B cell (primary cell): ENCODE measurements around the gene UBD. TPM values are rescaled to one million over a fixed set of nuclear protein-coding genes. Genes with fewer than 3 reads are reported as not detected.

Experiments used
- ATAC-seq: fragments of 200-7000 bp; cut with Tn5 transposase; one replicate; pipeline ENCODE4 v1.10.0; 2021; ENCODE audit warnings: low read depth, mild to moderate bottlenecking, moderate number of reproducible peaks, moderate library complexity
- CTCF ChIA-PET: fragments of 350-600 bp; sonication (Branson Sonifier 250); formaldehyde crosslinking; loops from one replicate; lab custom pipeline; 2021; ENCODE audit warnings: antibody characterized with exemption, inconsistent platforms; lab: Charles Lee
- POLR2A ChIA-PET: fragments of 350-600 bp; sonication (Branson Sonifier 250); formaldehyde crosslinking; loops from one replicate; lab custom pipeline; 2021; ENCODE audit warnings: antibody characterized with exemption; lab: Charles Lee
- DNase-seq: peaks from one replicate; pipeline ENCODE4 v3.0.0; 2013
- H2AFZ ChIP-seq: 2 replicates; pipeline ENCODE4 v1.6.1; 2012; ENCODE audit warnings: mild to moderate bottlenecking, low read depth, low read length; ENCODE audit not compliant: insufficient read depth, poor library complexity, severe bottlenecking
- H3K27ac ChIP-seq, 2 donors: 1 replicate in 1 of 2; 2 replicates in 1 of 2; pipeline ENCODE4 v1.5.1; 2012 to 2013; ENCODE audit warnings: low read length in 2 of 2, mild to moderate bottlenecking in 2 of 2, moderate library complexity in 1 of 2
- H3K27me3 ChIP-seq, 4 experiments: fragments of 200-600 bp in 1 of 4; sonication (generic) in 1 of 4; replicated peaks in 1 of 4; 1 replicate in 2 of 4; 2 replicates in 2 of 4; pipeline versions ENCODE4 v1.6.1 to v1.7.0; 2013 to 2016; ENCODE audit warnings: low read length in 3 of 4, mild to moderate bottlenecking in 2 of 4, mixed read lengths in 1 of 4, moderate library complexity in 1 of 4; ENCODE audit not compliant: insufficient read depth in 4 of 4, control insufficient read depth in 3 of 4; ENCODE audit errors: control extremely low read depth in 1 of 4
- H3K36me3 ChIP-seq, 2 experiments: replicated peaks in 1 of 2; 1 replicate in 1 of 2; 2 replicates in 1 of 2; pipeline versions ENCODE4 v1.6.1 to v1.7.1; 2013; ENCODE audit warnings: low read length in 1 of 2; ENCODE audit not compliant: insufficient read depth in 2 of 2, control insufficient read depth in 1 of 2; ENCODE audit errors: control extremely low read depth in 1 of 2, extremely low read depth in 1 of 2
- H3K4me1 ChIP-seq, 2 donors: fragments of 200-600 bp in 1 of 2; sonication (generic) in 1 of 2; 1 replicate in 1 of 2; 2 replicates in 1 of 2; pipeline versions ENCODE4 v1.5.1 to v1.6.1; 2013 to 2017; ENCODE audit warnings: low read length in 2 of 2; ENCODE audit not compliant: control insufficient read depth in 2 of 2, insufficient read depth in 2 of 2
- H3K4me2 ChIP-seq: replicated peaks from 2 replicates; pipeline ENCODE3; 2012; ENCODE audit warnings: mild to moderate bottlenecking, low read depth, low read length; ENCODE audit not compliant: poor library complexity, severe bottlenecking
- H3K4me3 ChIP-seq, 5 experiments: fragments of 200-600 bp in 1 of 5; sonication (generic) in 1 of 5; 1 replicate in 3 of 5; 2 replicates in 2 of 5; pipeline versions ENCODE4 v1.5.1 to v1.7.0; 2011 to 2016; ENCODE audit warnings: low read length in 4 of 5, mild to moderate bottlenecking in 4 of 5, low read depth in 2 of 5, control low read depth in 1 of 5, moderate library complexity in 1 of 5; ENCODE audit not compliant: insufficient read depth in 1 of 5; ENCODE audit errors: control extremely low read depth in 1 of 5, extremely low read depth in 1 of 5
- H3K79me2 ChIP-seq: fragments of 200-600 bp; sonication (generic); one replicate; pipeline ENCODE4 v1.6.0; 2016; ENCODE audit warnings: low read length; ENCODE audit not compliant: control insufficient read depth, insufficient read depth
- H3K9ac ChIP-seq: fragments of 200-600 bp; sonication (generic); 2 replicates; pipeline ENCODE4 v1.6.1; 2017; ENCODE audit warnings: mild to moderate bottlenecking, low read length, moderate library complexity
- H3K9me3 ChIP-seq, 3 donors: one replicate each; pipeline versions ENCODE4 v1.6.1 to v1.7.1; 2013; ENCODE audit warnings: low read length in 2 of 3; ENCODE audit not compliant: control insufficient read depth in 2 of 3, insufficient read depth in 1 of 3; ENCODE audit errors: control extremely low read depth in 1 of 3
- H4K20me1 ChIP-seq: 2 replicates; pipeline ENCODE4 v1.6.0; 2012; ENCODE audit warnings: mild to moderate bottlenecking, low read length; ENCODE audit not compliant: insufficient read depth, control insufficient read depth, poor library complexity, severe bottlenecking
- H3K27ac Mint-ChIP-seq: one replicate; pipeline ENCODE4 v1.8.0; 2021; ENCODE audit warnings: mixed read lengths
- H3K27me3 Mint-ChIP-seq: one replicate; pipeline ENCODE4 v1.8.0; 2021; ENCODE audit warnings: mixed read lengths
- H3K4me1 Mint-ChIP-seq: one replicate; pipeline ENCODE4 v1.8.0; 2021; ENCODE audit warnings: mixed read lengths
- H3K4me3 Mint-ChIP-seq: one replicate; pipeline ENCODE4 v1.8.0; 2021; ENCODE audit warnings: mixed read lengths
- H3K9me3 Mint-ChIP-seq: one replicate; pipeline ENCODE4 v1.8.0; 2022; ENCODE audit warnings: mixed read lengths; ENCODE audit not compliant: insufficient read depth
- CTCF ChIP-seq: fragments of 200-600 bp; IDR thresholded peaks from one replicate; pipeline ENCODE4 v1.8.0; 2022; ENCODE audit warnings: antibody characterized with exemption, mild to moderate bottlenecking
- EZH2 ChIP-seq: IDR thresholded peaks from 2 replicates; pipeline ENCODE4 v1.6.1; 2012; ENCODE audit warnings: borderline replicate concordance, low read depth, mild to moderate bottlenecking, moderate library complexity, low read length; ENCODE audit not compliant: insufficient read depth, poor library complexity, severe bottlenecking
- WGBS: methylation state at CpG from one replicate; pipeline ENCODE4 v1.1.5; 2013; ENCODE audit warnings: missing lambda C conversion rate; ENCODE audit not compliant: insufficient coverage; 5-methylcytosine and 5-hydroxymethylcytosine counted together
- intact Hi-C: fragments of 100-400 bp; cut with micrococcal nuclease; formaldehyde crosslinking; loops from one replicate; pipeline ENCODE4 v1.10.0; 2022
- polyA plus RNA-seq: library from polyadenylated mRNA; depleted of rRNA; stranded (reverse); fragments of >200 nt; gene quantifications from 2 replicates; pipeline ENCODE4 v1.2.3, GENCODE V29; 2012
- total RNA-seq, 2 donors: library from RNA; stranded (reverse); fragments of 120-200 nt in 1 of 2; gene quantifications; 1 replicate in 1 of 2; 2 replicates in 1 of 2; pipeline versions ENCODE4 v1.2.3 to v1.2.4, GENCODE V29; 2013 to 2022

Gene UBD
- total and polyA plus RNA-seq, 2 donors (not counting 1 experiment from before 2014, with no cell fraction given), result not detected

- H3K27ac ChIP-seq, result no peak overlapping the region
- H3K9ac ChIP-seq, result no peak overlapping the region
- no peak overlapping the region for H3K4me3 ChIP-seq
- Mint-ChIP-seq H3K4me3 (no peak overlapping the region), H3K4me1 (peaks cover 17% of the 10 kb centered on the region), H3K27me3 (peaks cover 52% of the 10 kb centered on the region), H3K27ac (no peak overlapping the region), H3K9me3 (no peaks in the 10 kb centered on the region)
- H3K36me3 ChIP-seq, result no peaks in the 10 kb centered on the region
- no peak overlapping the region for H2AFZ ChIP-seq
- TF ChIP-seq CTCF, result no peak
- no peak for TF ChIP-seq EZH2
- CTCF ChIA-PET, result no interaction called here
- H3K27me3 ChIP-seq, result peaks cover 0 to 36% (median 23%) of the 10 kb centered on the region in 4 experiments
- H3K4me1 ChIP-seq, result peaks cover 15 to 20% of the 10 kb centered on the region in 2 donors
- DNase-seq (no peak), ATAC-seq (no peak)
- no peak overlapping the region for H3K4me2 ChIP-seq
- H3K79me2 ChIP-seq, result no peaks in the 10 kb centered on the region
- POLR2A ChIA-PET, result no interaction called here
- H3K9me3 ChIP-seq, result peaks cover 0 to 7% (median 0%) of the 10 kb centered on the region in 3 donors
- intact Hi-C loops, result no loop called here
- H4K20me1 ChIP-seq, result no peaks in the 10 kb centered on the region
Observed at GRCh38 chr6:29557320-29557719, 2.2 kb downstream of the UBD start.

- 86% methylated on average over 5 of the region's 5 CpGs for WGBS
- ChIA-PET CTCF (no interaction called here), POLR2A (no interaction called here)
- H3K79me2 ChIP-seq, result no peaks in the 10 kb centered on the region
- no peak overlapping the region for H3K27ac Mint-ChIP-seq
- no peak for ATAC-seq
- H3K9me3 Mint-ChIP-seq, result no peaks in the 10 kb centered on the region
- no peak overlapping the region for H3K4me3 ChIP-seq
- no peak overlapping the region for H3K9ac ChIP-seq
- peaks cover 0 to 7% (median 0%) of the 10 kb centered on the region in 3 donors for H3K9me3 ChIP-seq
- no peak overlapping the region for H3K4me3 Mint-ChIP-seq
- no peak for DNase-seq
- H3K36me3 ChIP-seq, result no peaks in the 10 kb centered on the region
- peaks cover 15 to 20% of the 10 kb centered on the region in 2 donors for H3K4me1 ChIP-seq
- peaks cover 39% of the 10 kb centered on the region for H3K27me3 Mint-ChIP-seq
- no peak overlapping the region for H3K4me2 ChIP-seq
- intact Hi-C loops, result loop anchor here (5.0 kb wide), 1 partner anchor 73 kb away; no protein-coding TSS in a partner anchor
- no peak for TF ChIP-seq EZH2
- TF ChIP-seq CTCF, result no peak
- peaks cover 17% of the 10 kb centered on the region for H3K4me1 Mint-ChIP-seq
- H4K20me1 ChIP-seq, result no peaks in the 10 kb centered on the region
- no peak overlapping the region for H3K27ac ChIP-seq
- no peak overlapping the region for H2AFZ ChIP-seq
- peaks cover 0 to 36% (median 22%) of the 10 kb centered on the region in 4 experiments for H3K27me3 ChIP-seq
Observed at GRCh38 chr6:29554764-29555163, 4.8 kb downstream of the UBD start.
